Colonic mucosa (tissue), 4 donors: ENCODE measurements around the gene RPS24. TPM values are rescaled to one million over a fixed set of nuclear protein-coding genes. Genes with fewer than 3 reads are reported as not detected.

Source experiments
- DNase-seq: peaks from one replicate; pipeline ENCODE4 v3.0.0-alpha.2; 2020
- H3K27ac ChIP-seq: fragments of 200-600 bp; one replicate; pipeline ENCODE4 v1.8.0; 2021
- H3K27me3 ChIP-seq: fragments of 200-600 bp; one replicate; pipeline ENCODE4 v1.8.0; 2021
- H3K36me3 ChIP-seq: fragments of 200-600 bp; one replicate; pipeline ENCODE4 v1.8.0; 2021
- H3K4me1 ChIP-seq: fragments of 200-600 bp; one replicate; pipeline ENCODE4 v1.8.0; 2021; ENCODE audit warnings: mild to moderate bottlenecking
- H3K4me3 ChIP-seq: fragments of 200-600 bp; one replicate; pipeline ENCODE4 v1.8.0; 2021
- H3K9ac ChIP-seq, 2 donors: one replicate each; pipeline ENCODE4 v1.7.0; 2013; ENCODE audit warnings: control low read depth in 2 of 2, low read depth in 2 of 2, low read length in 2 of 2
- H3K9me3 ChIP-seq: fragments of 200-600 bp; one replicate; pipeline ENCODE4 v1.8.0; 2021
- CTCF ChIP-seq: fragments of 200-600 bp; IDR thresholded peaks from one replicate; pipeline ENCODE4 v1.8.0; 2022; ENCODE audit warnings: antibody characterized with exemption, mild to moderate bottlenecking
- intact Hi-C: fragments of 100-400 bp; cut with DNase I; formaldehyde crosslinking; loops from one replicate; pipeline ENCODE4 v1.14.1; 2022
- total RNA-seq, 2 donors: library from RNA; stranded (reverse); fragmentation: NEBNext Ultra II Directional in 1 of 2; extraction: Animal tissue kit (Norgen Biotek cat#: 25700) in 1 of 2; gene quantifications; one replicate each; pipeline ENCODE4 v1.2.1, GENCODE V29; 2021
- donor health status: healthy.
- donor health status: DM: no; HTN: no; CAD: no.
- donor health status: DM: no; HTN: no; CAD: no.

RPS24 gene
- total RNA-seq, 2 donors from 2014 or later, result 1,326 to 1,370 TPM

GRCh38 chr10:78009662-78010061 lies 24.0 kb upstream of the RPS24 start:
- DNase-seq, result no peak
- Histone ChIP-seq H3K27ac (no peak overlapping the region), H3K4me1 (no peaks in the 10 kb centered on the region), H3K9ac (no peak overlapping the region), H3K27me3 (no peaks in the 10 kb centered on the region), H3K4me3 (no peak overlapping the region), H3K36me3 (peaks cover 19% of the 10 kb centered on the region), H3K9me3 (no peaks in the 10 kb centered on the region)
- no peak for TF ChIP-seq CTCF
- intact Hi-C loops, result no loop called here

DNA sequence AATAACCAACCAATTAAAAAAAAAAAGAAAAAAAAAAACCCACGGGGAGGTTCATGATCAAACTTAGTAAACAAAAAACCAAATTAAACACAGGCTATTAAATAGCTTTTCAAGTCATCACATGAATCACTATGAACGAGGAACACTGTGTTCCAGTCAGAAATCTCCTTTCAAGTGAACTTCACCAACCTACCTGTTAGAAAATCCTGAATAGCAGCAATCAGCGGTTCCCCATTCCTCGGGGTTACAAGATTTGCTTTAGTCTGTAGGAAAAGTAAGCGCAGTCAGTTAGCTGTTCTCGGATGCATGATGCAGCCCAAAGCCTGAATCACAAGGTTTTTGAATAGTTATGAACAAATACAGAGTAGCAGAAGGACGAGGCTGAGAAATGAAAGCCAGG lies 23.4 kb upstream of the RPS24 start:
- Histone ChIP-seq H3K4me3 (no peak overlapping the region), H3K27ac (no peak overlapping the region), H3K27me3 (no peaks in the 10 kb centered on the region), H3K36me3 (peaks cover 19% of the 10 kb centered on the region), H3K4me1 (no peaks in the 10 kb centered on the region), H3K9me3 (no peaks in the 10 kb centered on the region), H3K9ac (no peak overlapping the region)
- DNase-seq, result no peak
- intact Hi-C loops, result no loop called here
- TF ChIP-seq CTCF, result no peak

DNA sequence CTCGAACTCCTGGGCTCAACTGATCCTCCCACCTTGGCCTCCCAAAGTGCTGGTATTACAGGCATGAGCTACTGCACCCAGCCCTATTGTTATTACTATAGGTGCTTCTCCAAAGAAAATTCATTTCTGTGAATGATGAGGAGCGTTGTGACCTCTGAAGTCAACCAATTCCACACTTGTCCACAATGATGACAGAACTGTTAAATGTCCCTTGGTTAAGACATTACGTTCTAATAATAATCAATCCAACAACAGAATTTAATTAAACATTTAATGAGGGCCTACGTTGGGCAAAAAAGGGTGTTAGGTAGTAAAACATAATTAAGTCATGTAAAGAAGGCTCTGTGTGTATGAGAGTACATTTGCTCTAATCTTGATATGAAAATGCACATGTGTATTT lies 22.6 kb upstream of the RPS24 start:
- no peak overlapping the region for H3K27ac ChIP-seq
- H3K9me3 ChIP-seq, result no peaks in the 10 kb centered on the region
- H3K27me3 ChIP-seq, result no peaks in the 10 kb centered on the region
- H3K4me3 ChIP-seq, result no peak overlapping the region
- intact Hi-C loops, result no loop called here
- no peak overlapping the region for H3K9ac ChIP-seq
- TF ChIP-seq CTCF, result no peak
- H3K4me1 ChIP-seq, result no peaks in the 10 kb centered on the region
- no peak for DNase-seq
- peaks cover 19% of the 10 kb centered on the region for H3K36me3 ChIP-seq

DNA sequence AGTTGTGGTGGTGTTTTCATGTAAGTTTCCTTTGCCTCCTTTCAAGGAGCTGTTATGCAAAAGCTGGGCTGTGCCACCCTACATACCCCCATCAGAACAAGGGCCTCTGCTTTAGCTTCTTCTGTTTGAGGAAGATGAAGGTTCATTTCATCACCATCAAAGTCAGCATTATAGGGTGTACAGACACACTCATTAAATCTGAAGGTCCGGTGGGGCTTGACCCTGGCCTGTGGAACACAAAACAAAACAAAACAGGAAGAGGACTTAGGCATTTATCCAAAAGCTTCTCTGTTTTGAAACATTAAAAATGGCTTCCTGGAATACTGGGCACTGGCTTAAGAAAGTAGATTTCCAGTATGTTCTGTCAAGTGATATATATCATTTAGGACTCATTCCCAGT lies 20.1 kb upstream of the RPS24 start:
- Histone ChIP-seq H3K4me1 (no peaks in the 10 kb centered on the region), H3K4me3 (no peak overlapping the region), H3K36me3 (peaks cover 16% of the 10 kb centered on the region), H3K9me3 (no peaks in the 10 kb centered on the region), H3K27ac (no peak overlapping the region), H3K9ac (no peak overlapping the region), H3K27me3 (no peaks in the 10 kb centered on the region)
- no peak for DNase-seq
- TF ChIP-seq CTCF, result no peak
- intact Hi-C loops, result no loop called here

DNA sequence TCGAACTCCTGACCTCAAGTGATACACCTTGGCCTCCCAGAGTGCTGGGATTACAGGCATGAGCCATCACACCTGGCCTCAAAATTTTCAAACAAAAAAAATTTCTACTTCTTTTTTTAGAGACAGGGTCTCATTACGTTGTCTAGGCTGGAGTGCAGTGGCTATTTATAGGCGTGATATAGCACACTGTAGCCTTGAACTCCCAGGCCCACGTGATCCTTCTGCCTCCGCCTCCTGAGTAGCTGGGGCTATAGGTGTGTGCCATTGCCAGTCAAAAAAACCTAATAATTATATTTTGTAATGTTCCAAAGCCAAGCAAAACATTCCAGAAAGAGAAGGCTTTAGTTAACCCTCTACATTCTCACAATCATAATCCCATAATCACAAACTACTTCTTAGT lies 18.1 kb upstream of the RPS24 start:
- H3K4me3 ChIP-seq, result no peak overlapping the region
- no peak overlapping the region for H3K9ac ChIP-seq
- H3K36me3 ChIP-seq, result peaks cover 17% of the 10 kb centered on the region
- no peaks in the 10 kb centered on the region for H3K4me1 ChIP-seq
- no peak for DNase-seq
- H3K27me3 ChIP-seq, result no peaks in the 10 kb centered on the region
- no peak for TF ChIP-seq CTCF
- intact Hi-C loops, result no loop called here
- no peak overlapping the region for H3K27ac ChIP-seq
- H3K9me3 ChIP-seq, result no peaks in the 10 kb centered on the region

GRCh38 chr10:78017856-78018255 lies 15.8 kb upstream of the RPS24 start:
- Histone ChIP-seq H3K9me3 (no peaks in the 10 kb centered on the region), H3K27me3 (no peaks in the 10 kb centered on the region), H3K36me3 (peaks cover 17% of the 10 kb centered on the region), H3K4me1 (no peaks in the 10 kb centered on the region), H3K4me3 (no peak overlapping the region), H3K9ac (no peak overlapping the region), H3K27ac (no peak overlapping the region)
- TF ChIP-seq CTCF, result no peak
- intact Hi-C loops, result no loop called here
- no peak for DNase-seq
